H1 (cell line): Measurements from ENCODE around the gene DAPK1. TPM values are rescaled to one million over a fixed set of nuclear protein-coding genes. Genes with fewer than 3 reads are reported as not detected.

Source experiments
- CTCF ChIA-PET: fragments of 300-600 bp; sonication (Branson Sonifier 250); formaldehyde crosslinking; loops from one replicate; lab custom pipeline; 2021; ENCODE audit not compliant: partially characterized antibody; lab: Charles Lee
- POLR2A ChIA-PET: fragments of 300-600 bp; sonication (Branson Sonifier 250); formaldehyde crosslinking; loops from one replicate; lab custom pipeline; 2021; ENCODE audit warnings: inconsistent platforms; ENCODE audit not compliant: partially characterized antibody; lab: Charles Lee
- DNase-seq, 2 experiments: peaks; one replicate each; pipeline versions ENCODE4 v3.0.0 to v3.0.0-alpha.2; 2010 to 2022; ENCODE audit warnings: low spot score in 2 of 2, low read depth in 1 of 2, mixed read lengths in 1 of 2
- FAIRE-seq: peaks from 2 replicates; lab custom pipeline; 2011; peaks lifted over from hg19 to GRCh38; lab: Jason Lieb, UNC
- H2AFZ ChIP-seq: 2 replicates; pipeline ENCODE4 v1.8.1; 2012; ENCODE audit warnings: low read length, inconsistent platforms
- H2AK5ac ChIP-seq: 2 replicates; pipeline ENCODE4 v1.6.1; 2013; ENCODE audit warnings: low read depth, low read length
- H2BK120ac ChIP-seq: replicated peaks from 2 replicates; pipeline ENCODE3; 2013; ENCODE audit warnings: low read depth, low read length, inconsistent platforms
- H2BK12ac ChIP-seq: 2 replicates; pipeline ENCODE4 v1.6.1; 2013; ENCODE audit warnings: low read depth, low read length
- H2BK15ac ChIP-seq: 2 replicates; pipeline ENCODE4 v1.6.1; 2013; ENCODE audit warnings: low read length
- H2BK20ac ChIP-seq: 2 replicates; pipeline ENCODE4 v1.6.1; 2013; ENCODE audit warnings: low read length
- H2BK5ac ChIP-seq: 2 replicates; pipeline ENCODE4 v1.6.1; 2013; ENCODE audit warnings: low read depth, low read length
- H3K14ac ChIP-seq: 2 replicates; pipeline ENCODE4 v1.6.1; 2013; ENCODE audit warnings: inconsistent platforms; ENCODE audit not compliant: insufficient read length
- H3K18ac ChIP-seq: 2 replicates; pipeline ENCODE4 v1.6.1; 2013; ENCODE audit warnings: low read length; ENCODE audit errors: extremely low read depth
- H3K23ac ChIP-seq: 2 replicates; pipeline ENCODE4 v1.6.1; 2013; ENCODE audit warnings: inconsistent platforms; ENCODE audit not compliant: insufficient read length
- H3K23me2 ChIP-seq: 2 replicates; pipeline ENCODE4 v1.6.1; 2013; ENCODE audit warnings: low read depth, low read length
- H3K27ac ChIP-seq: 2 replicates; pipeline ENCODE4 v1.6.1; 2011; ENCODE audit warnings: low read depth, low read length, inconsistent platforms
- H3K27me3 ChIP-seq, 4 experiments: replicated peaks in 1 of 4; 1 replicate in 1 of 4; 2 replicates in 3 of 4; pipeline versions ENCODE4 v1.6.1 to v1.8.1; 2011 to 2013; ENCODE audit warnings: low read length in 3 of 4, mild to moderate bottlenecking in 3 of 4, inconsistent platforms in 2 of 4, mixed read lengths in 2 of 4, moderate library complexity in 1 of 4; ENCODE audit not compliant: control insufficient read depth in 3 of 4, insufficient read depth in 3 of 4; ENCODE audit errors: extremely low read depth in 1 of 4
- H3K36me3 ChIP-seq, 4 experiments: 2 replicates each; pipeline versions ENCODE4 v1.6.1 to v1.8.1; 2011 to 2013; ENCODE audit warnings: mild to moderate bottlenecking in 4 of 4, low read length in 3 of 4, moderate library complexity in 2 of 4, control low read depth in 1 of 4, inconsistent platforms in 1 of 4; ENCODE audit not compliant: insufficient read depth in 4 of 4, control insufficient read depth in 2 of 4
- H3K4ac ChIP-seq: replicated peaks from 2 replicates; pipeline ENCODE3; 2013; ENCODE audit warnings: low read length, low read depth, mixed read lengths, inconsistent platforms; ENCODE audit not compliant: insufficient read length
- H3K4me1 ChIP-seq, 4 experiments: replicated peaks in 1 of 4; 1 replicate in 1 of 4; 2 replicates in 3 of 4; pipeline versions ENCODE4 v1.6.1 to v1.8.1; 2011 to 2013; ENCODE audit warnings: low read length in 3 of 4, inconsistent platforms in 2 of 4, mixed read lengths in 1 of 4; ENCODE audit not compliant: insufficient read depth in 4 of 4, control insufficient read depth in 3 of 4
- H3K4me2 ChIP-seq, 2 experiments: 2 replicates each; pipeline versions ENCODE4 v1.6.1 to v1.8.1; 2011 to 2013; ENCODE audit warnings: low read depth in 2 of 2, low read length in 2 of 2, control low read depth in 1 of 2, inconsistent platforms in 1 of 2, mild to moderate bottlenecking in 1 of 2; ENCODE audit not compliant: insufficient read depth in 1 of 2
- H3K4me3 ChIP-seq, 4 experiments: fragments of 200-600, 300-600 bp in 1 of 4; sonication (generic), shearing (Covaris generic), sonication (Bioruptor Twin) in 1 of 4; 2 replicates each; pipeline versions ENCODE4 v1.5.1 to v1.8.1; 2011 to 2016; ENCODE audit warnings: low read length in 4 of 4, low read depth in 3 of 4, control low read depth in 2 of 4, inconsistent platforms in 2 of 4, mild to moderate bottlenecking in 2 of 4, mixed read lengths in 1 of 4, moderate library complexity in 1 of 4; ENCODE audit not compliant: insufficient read depth in 2 of 4; ENCODE audit errors: extremely low read depth in 1 of 4
- H3K56ac ChIP-seq: replicated peaks from 2 replicates; pipeline ENCODE3; 2013; ENCODE audit warnings: low read depth, mild to moderate bottlenecking, mixed read lengths, low read length, inconsistent platforms; ENCODE audit not compliant: insufficient read length
- H3K79me1 ChIP-seq: 2 replicates; pipeline ENCODE4 v1.6.1; 2013; ENCODE audit warnings: low read depth, low read length, control low read depth
- H3K79me2 ChIP-seq, 2 experiments: 2 replicates each; pipeline versions ENCODE4 v1.6.1 to v1.8.1; 2012 to 2013; ENCODE audit warnings: low read length in 2 of 2, mild to moderate bottlenecking in 2 of 2, inconsistent platforms in 1 of 2; ENCODE audit not compliant: insufficient read depth in 2 of 2, control insufficient read depth in 1 of 2
- H3K9ac ChIP-seq, 4 experiments: replicated peaks in 1 of 4; 1 replicate in 1 of 4; 2 replicates in 3 of 4; pipeline versions ENCODE4 v1.6.1 to v1.8.1; 2011 to 2013; ENCODE audit warnings: low read depth in 3 of 4, low read length in 3 of 4, control low read depth in 2 of 4, mild to moderate bottlenecking in 2 of 4, moderate library complexity in 2 of 4, inconsistent platforms in 1 of 4; ENCODE audit errors: extremely low read depth in 1 of 4
- H3K9me3 ChIP-seq, 2 experiments: 2 replicates each; pipeline versions ENCODE4 v1.6.1 to v1.8.1; 2012 to 2013; ENCODE audit warnings: mild to moderate bottlenecking in 2 of 2, moderate library complexity in 2 of 2, control low read depth in 1 of 2, inconsistent platforms in 1 of 2, low read depth in 1 of 2, low read length in 1 of 2, mixed read lengths in 1 of 2; ENCODE audit not compliant: insufficient read depth in 2 of 2
- H4K20me1 ChIP-seq, 2 experiments: replicated peaks in 1 of 2; 2 replicates each; pipeline versions ENCODE3 to v1.8.1; 2011 to 2013; ENCODE audit warnings: inconsistent platforms in 2 of 2, low read length in 2 of 2, mild to moderate bottlenecking in 1 of 2; ENCODE audit not compliant: insufficient read depth in 2 of 2, control insufficient read depth in 1 of 2
- H4K5ac ChIP-seq: 2 replicates; pipeline ENCODE4 v1.6.1; 2013; ENCODE audit warnings: low read length, low read depth, mixed read lengths, inconsistent platforms; ENCODE audit not compliant: insufficient read length
- H4K8ac ChIP-seq: 2 replicates; pipeline ENCODE4 v1.8.0; 2013; ENCODE audit warnings: mild to moderate bottlenecking, moderate library complexity, low read length, inconsistent platforms; ENCODE audit not compliant: insufficient read depth; ENCODE audit errors: extremely low read depth
- H4K91ac ChIP-seq: replicated peaks from 2 replicates; pipeline ENCODE3; 2013; ENCODE audit warnings: low read length, mixed read lengths, inconsistent platforms; ENCODE audit not compliant: insufficient read length
- KDM5A ChIP-seq: fragments of 200-600 bp; IDR thresholded peaks from 2 replicates; pipeline ENCODE4 v1.7.1; 2012; ENCODE audit warnings: mild to moderate bottlenecking, low read length, inconsistent platforms, mixed read lengths
- SIRT6 ChIP-seq: IDR thresholded peaks from one replicate; pipeline ENCODE4 v1.7.1; 2012; ENCODE audit warnings: low read length, inconsistent platforms
- SP2 ChIP-seq: IDR thresholded peaks from 2 replicates; pipeline ENCODE4 v1.6.1; 2012; ENCODE audit warnings: mild to moderate bottlenecking, low read length, inconsistent platforms
- WGBS, 2 experiments: shearing (Covaris generic) in 1 of 2; methylation state at CpG; one replicate each; pipeline versions ENCODE4 v1.1.6 to v1.1.7; 2013 to 2015; ENCODE audit warnings: low lambda C conversion rate in 2 of 2, mixed read lengths in 2 of 2, inconsistent platforms in 1 of 2, low coverage in 1 of 2, missing lambda C conversion rate in 1 of 2; ENCODE audit not compliant: insufficient replicate concordance in 2 of 2, insufficient coverage in 1 of 2, insufficient read length in 1 of 2; ENCODE audit errors: extremely low coverage in 1 of 2, missing lambda C conversion rate in 1 of 2; 5-methylcytosine and 5-hydroxymethylcytosine counted together
- polyA plus RNA-seq, 7 experiments: library from polyadenylated mRNA; depleted of rRNA in 3 of 7; stranded (reverse) in 5 of 7; unstranded in 2 of 7; fragments of >200 nt in 5 of 7; fragments of 200-250 nt in 2 of 7; gene quantifications; 1 replicate in 5 of 7; 2 replicates in 1 of 7; 4 replicates in 1 of 7; pipeline versions ENCODE4 v1.2.1 to v1.2.3, GENCODE V29; 2011 to 2013; ENCODE audit warnings: missing spikeins in 2 of 7, mixed read lengths in 2 of 7
- total RNA-seq: library from RNA; stranded (reverse); fragmentation: NEBNext Ultra II Directional; extraction: Animal tissue kit (Norgen Biotek cat#: 25700); gene quantifications from 2 replicates; pipeline ENCODE4 v1.2.1, GENCODE V29; 2021
- TF ChIP-seq, protein P1 (sequence below), 3 experiments: IDR thresholded peaks; 1 replicate in 2 of 3; 2 replicates in 1 of 3; pipeline versions ENCODE4 v1.5.1 to v1.6.1; 2011; ENCODE audit warnings: low read length in 3 of 3, mild to moderate bottlenecking in 3 of 3, inconsistent platforms in 2 of 3, low read depth in 1 of 3, moderate library complexity in 1 of 3; ENCODE audit not compliant: insufficient read depth in 1 of 3; ENCODE audit errors: control extremely low read depth in 1 of 3

Gene DAPK1
- total and polyA plus RNA-seq, 2 of the 8 experiments (the other 6 are each of a cell fraction or from before 2014, with no cell fraction given): 62.4 to 131 TPM

GRCh38 chr9:87609002-87609401 lies 111.3 kb downstream of the DAPK1 start:
- H3K4me1 ChIP-seq: peaks cover 0 to 13% (median 6%) of the 10 kb centered on the region in 4 experiments; a peak in 4 of 7 replicates
- H2BK15ac ChIP-seq: no peak overlapping the region
- H3K14ac ChIP-seq: no peak overlapping the region
- peak overlapping the region; percentile 17 to 38; a peak in 3 of 4 replicates for H3K4me2 ChIP-seq
- H3K9ac ChIP-seq: no peak overlapping the region
- ChIA-PET CTCF (interaction anchor here (0.6 to 1.7 kb wide), 3 partner anchors 12 to 277 kb away, joined by 3 to 4 read pairs (median 3); no protein-coding TSS in a partner anchor), POLR2A (interaction anchor here (1.3 to 1.5 kb wide), 3 partner anchors 11 to 272 kb away, joined by 3 to 4 read pairs (median 4); no protein-coding TSS in a partner anchor)
- TF ChIP-seq SIRT6 (no peak), SP2 (no peak), KDM5A (no peak)
- TF ChIP-seq, protein P1, sequence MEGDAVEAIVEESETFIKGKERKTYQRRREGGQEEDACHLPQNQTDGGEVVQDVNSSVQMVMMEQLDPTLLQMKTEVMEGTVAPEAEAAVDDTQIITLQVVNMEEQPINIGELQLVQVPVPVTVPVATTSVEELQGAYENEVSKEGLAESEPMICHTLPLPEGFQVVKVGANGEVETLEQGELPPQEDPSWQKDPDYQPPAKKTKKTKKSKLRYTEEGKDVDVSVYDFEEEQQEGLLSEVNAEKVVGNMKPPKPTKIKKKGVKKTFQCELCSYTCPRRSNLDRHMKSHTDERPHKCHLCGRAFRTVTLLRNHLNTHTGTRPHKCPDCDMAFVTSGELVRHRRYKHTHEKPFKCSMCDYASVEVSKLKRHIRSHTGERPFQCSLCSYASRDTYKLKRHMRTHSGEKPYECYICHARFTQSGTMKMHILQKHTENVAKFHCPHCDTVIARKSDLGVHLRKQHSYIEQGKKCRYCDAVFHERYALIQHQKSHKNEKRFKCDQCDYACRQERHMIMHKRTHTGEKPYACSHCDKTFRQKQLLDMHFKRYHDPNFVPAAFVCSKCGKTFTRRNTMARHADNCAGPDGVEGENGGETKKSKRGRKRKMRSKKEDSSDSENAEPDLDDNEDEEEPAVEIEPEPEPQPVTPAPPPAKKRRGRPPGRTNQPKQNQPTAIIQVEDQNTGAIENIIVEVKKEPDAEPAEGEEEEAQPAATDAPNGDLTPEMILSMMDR (IDR thresholded peaks at IDR 0.05; ENCODE audit: control extremely low read depth in 1 of 3, insufficient read depth in 1 of 3, low read depth in 1 of 3, low read length in 3 of 3): no peak
- no peak overlapping the region for H3K56ac ChIP-seq
- FAIRE-seq (no peak), DNase-seq (no peak)
- no peak overlapping the region for H3K4ac ChIP-seq
- H3K23me2 ChIP-seq: no peaks in the 10 kb centered on the region; the same call in 1 of the 2 replicates
- no peaks in the 10 kb centered on the region for H4K20me1 ChIP-seq
- H2AFZ ChIP-seq: no peak overlapping the region
- no peak overlapping the region for H3K4me3 ChIP-seq
- H3K36me3 ChIP-seq: peaks cover 3 to 42% (median 12%) of the 10 kb centered on the region in 4 experiments; a peak in 4 of 8 replicates
- no peak overlapping the region for H2BK12ac ChIP-seq
- no peak overlapping the region for H4K5ac ChIP-seq
- H3K9me3 ChIP-seq: no peaks in the 10 kb centered on the region
- no peak overlapping the region for H4K91ac ChIP-seq
- peaks cover 0 to 21% of the 10 kb centered on the region in 2 experiments; a peak in 2 of 4 replicates for H3K79me2 ChIP-seq
- peaks cover 3% of the 10 kb centered on the region for H3K79me1 ChIP-seq
- no peak overlapping the region for H3K27ac ChIP-seq
- H3K23ac ChIP-seq: no peak overlapping the region
- no peak overlapping the region for H2BK5ac ChIP-seq
- peak overlapping the region; percentile 9; the same call in 1 of the 2 replicates for H3K18ac ChIP-seq
- no peak overlapping the region for H2BK20ac ChIP-seq
- WGBS, 2 experiments: 75% methylated on average over 11 of the region's 11 CpGs; no CpG with 5 or more reads in 1 of the 2 experiments
- H2AK5ac ChIP-seq: no peak overlapping the region
- H4K8ac ChIP-seq: no peak overlapping the region
- no peaks in the 10 kb centered on the region for H3K27me3 ChIP-seq
- H2BK120ac ChIP-seq: no peak overlapping the region
